Endothelial cell of umbilical vein (primary cell): ENCODE results near the gene PRDX3.

ENCODE experiments used
- CTCF ChIP-seq, 2 donors: IDR thresholded peaks; 1 replicate in 1 of 2; 2 replicates in 1 of 2; pipeline ENCODE4 v1.5.1; 2011; ENCODE audit warnings: low read length in 2 of 2, mild to moderate bottlenecking in 2 of 2, moderate library complexity in 2 of 2, control low read depth in 1 of 2, inconsistent platforms in 1 of 2, low read depth in 1 of 2; ENCODE audit not compliant: insufficient read depth in 1 of 2; ENCODE audit errors: extremely low read depth in 1 of 2
- EZH2 ChIP-seq: IDR thresholded peaks from 2 replicates; pipeline ENCODE4 v1.6.1; 2012; ENCODE audit warnings: borderline replicate concordance, low read depth, mild to moderate bottlenecking, moderate library complexity, low read length, inconsistent platforms; ENCODE audit not compliant: severe bottlenecking
- FOS ChIP-seq: IDR thresholded peaks from 2 replicates; pipeline ENCODE4 v1.6.1; 2011; ENCODE audit warnings: mild to moderate bottlenecking, low read length, moderate library complexity, borderline replicate concordance; ENCODE audit not compliant: insufficient read depth
- GATA2 ChIP-seq: IDR thresholded peaks from 2 replicates; pipeline ENCODE4 v1.7.0; 2011; ENCODE audit warnings: low read depth, mild to moderate bottlenecking, moderate library complexity, mixed read lengths, low read length; ENCODE audit not compliant: insufficient read length, insufficient read depth
- JUN ChIP-seq: IDR thresholded peaks from 2 replicates; pipeline ENCODE4 v1.6.1; 2011; ENCODE audit warnings: borderline replicate concordance, low read depth; ENCODE audit not compliant: insufficient read length, insufficient read depth
- POLR2A ChIP-seq: IDR thresholded peaks from 2 replicates; pipeline ENCODE4 v1.6.1; 2012; ENCODE audit warnings: low read depth, mild to moderate bottlenecking, control low read depth, low read length
- POLR2AphosphoS5 ChIP-seq: IDR thresholded peaks from 2 replicates; pipeline ENCODE4 v1.6.1; 2012; ENCODE audit warnings: low read depth, mild to moderate bottlenecking, control low read depth, low read length, moderate library complexity; ENCODE audit not compliant: insufficient read depth
- TF ChIP-seq, protein P1 (sequence below): IDR thresholded peaks from 2 replicates; pipeline ENCODE4 v1.6.1; 2011; ENCODE audit not compliant: insufficient read depth, insufficient read length

- no peak for TF ChIP-seq CTCF (IDR thresholded peaks at IDR 0.05; ENCODE audit: extremely low read depth in 1 of 2, insufficient read depth in 1 of 2, low read depth in 1 of 2, low read length in 2 of 2)
- no peak for TF ChIP-seq EZH2
- TF ChIP-seq, protein P1, sequence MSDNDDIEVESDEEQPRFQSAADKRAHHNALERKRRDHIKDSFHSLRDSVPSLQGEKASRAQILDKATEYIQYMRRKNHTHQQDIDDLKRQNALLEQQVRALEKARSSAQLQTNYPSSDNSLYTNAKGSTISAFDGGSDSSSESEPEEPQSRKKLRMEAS = no peak
- TF ChIP-seq JUN = no peak
- TF ChIP-seq POLR2A = no peak
- TF ChIP-seq POLR2AphosphoS5 = no peak
- TF ChIP-seq GATA2 = no peak
- no peak for TF ChIP-seq FOS
Measured at GRCh38 chr10:119136084-119136483, 42.5 kb downstream of the PRDX3 start.
